Measurements from ENCODE around the gene RAB18. TPM values are rescaled to one million over a fixed set of nuclear protein-coding genes. Genes with fewer than 3 reads are reported as not detected.

Gene RAB18
- total RNA-seq, 1 experiment from 2014 or later, result 68.1 TPM

GRCh38 chr10:27526242-27526641 is 22.1 kb downstream of the RAB18 start:
- no peaks in the 10 kb centered on the region for H3K9me2 ChIP-seq (ENCODE audit: insufficient read depth)
- DNase-seq (ENCODE audit: low read depth, low spot score) (no peak), ATAC-seq (no peak)
- H3K4me2 ChIP-seq (ENCODE audit: low read length), result no peak overlapping the region
- no peak overlapping the region for H2AFZ ChIP-seq (ENCODE audit: low read depth, low read length, poor library complexity, severe bottlenecking)
- no peaks in the 10 kb centered on the region for H3K27me3 ChIP-seq (ENCODE audit: insufficient read depth, low read length)
- peaks cover 95% of the 10 kb centered on the region for H3K79me2 ChIP-seq (ENCODE audit: insufficient read depth, low read length)
- TF ChIP-seq RAD21 (IDR thresholded peaks at IDR 0.05; ENCODE audit: low read depth) (no peak), SRF (IDR thresholded peaks at IDR 0.05; ENCODE audit: low read depth) (no peak)
- no peak overlapping the region for H3K4me3 ChIP-seq (replicated peaks in 1 of 2; ENCODE audit: low read depth in 1 of 2, low read length in 2 of 2)
- intact Hi-C loops (cut with micrococcal nuclease), result no loop called here
- RAD21 ChIA-PET (ENCODE audit: low non-redundant PET in 1 of 2, low total read pairs in 2 of 2, uncharacterized antibody in 2 of 2, unreplicated experiment in 2 of 2), result no interaction called here
- CTCF ChIA-PET, result no interaction called here
- no peak overlapping the region for H3K9ac ChIP-seq (ENCODE audit: low read length)
- H3K4me1 ChIP-seq (ENCODE audit: control insufficient read depth in 1 of 2, insufficient read depth in 2 of 2, low read length in 2 of 2), result no peaks in the 10 kb centered on the region
- H4K20me1 ChIP-seq (ENCODE audit: insufficient read depth), result peaks cover 3% of the 10 kb centered on the region; the same call in 1 of the 2 replicates
- POLR2A ChIA-PET, result no interaction called here
- BruUV-seq (replicated peaks), result no TSS peak
- H3K9me3 ChIP-seq (ENCODE audit: control insufficient read depth in 1 of 2, insufficient read depth in 1 of 2, low read depth in 1 of 2, low read length in 2 of 2), result no peaks in the 10 kb centered on the region
- no peak overlapping the region for H3K27ac ChIP-seq (ENCODE audit: low read depth, low read length)
- H3K36me3 ChIP-seq (ENCODE audit: control insufficient read depth in 1 of 2, insufficient read depth in 2 of 2, low read length in 2 of 2), result no peaks in the 10 kb centered on the region

- ChIA-PET CTCF (no interaction called here), RAD21 (ENCODE audit: low non-redundant PET in 1 of 2, low total read pairs in 2 of 2, uncharacterized antibody in 2 of 2, unreplicated experiment in 2 of 2) (no interaction called here), POLR2A (no interaction called here)
- Histone ChIP-seq H3K27me3 (ENCODE audit: insufficient read depth, low read length) (no peaks in the 10 kb centered on the region), H3K9ac (ENCODE audit: low read length) (no peak overlapping the region), H3K4me3 (replicated peaks in 1 of 2; ENCODE audit: low read depth in 1 of 2, low read length in 2 of 2) (no peak overlapping the region), H3K9me2 (ENCODE audit: insufficient read depth) (no peaks in the 10 kb centered on the region), H3K36me3 (ENCODE audit: control insufficient read depth in 1 of 2, insufficient read depth in 2 of 2, low read length in 2 of 2) (no peaks in the 10 kb centered on the region), H3K79me2 (ENCODE audit: insufficient read depth, low read length) (peaks cover 93% of the 10 kb centered on the region), H4K20me1 (ENCODE audit: insufficient read depth) (peaks cover 1% of the 10 kb centered on the region; the same call in 1 of the 2 replicates), H3K27ac (ENCODE audit: low read depth, low read length) (no peak overlapping the region), H2AFZ (ENCODE audit: low read depth, low read length, poor library complexity, severe bottlenecking) (no peak overlapping the region), H3K9me3 (ENCODE audit: control insufficient read depth in 1 of 2, insufficient read depth in 1 of 2, low read depth in 1 of 2, low read length in 2 of 2) (no peaks in the 10 kb centered on the region), H3K4me2 (ENCODE audit: low read length) (no peak overlapping the region), H3K4me1 (ENCODE audit: control insufficient read depth in 1 of 2, insufficient read depth in 2 of 2, low read length in 2 of 2) (no peaks in the 10 kb centered on the region)
- intact Hi-C loops (cut with micrococcal nuclease), result no loop called here
- DNase-seq (ENCODE audit: low read depth, low spot score), result no peak
- BruUV-seq (replicated peaks), result no TSS peak
- no peak for ATAC-seq
- TF ChIP-seq EGR1 (IDR thresholded peaks at IDR 0.05; ENCODE audit: low read depth), result no peak
- no peak for TF ChIP-seq ZNF274 (IDR thresholded peaks at IDR 0.05; ENCODE audit: low read depth, low read length)
- TF ChIP-seq MAX (IDR thresholded peaks at IDR 0.05), result no peak
- TF ChIP-seq POLR2AphosphoS5 (IDR thresholded peaks at IDR 0.05; ENCODE audit: low read depth, low read length), result no peak
- no peak for TF ChIP-seq POLR2A (IDR thresholded peaks at IDR 0.05; ENCODE audit: borderline replicate concordance, extremely low read depth, insufficient read depth, insufficient read length)
- TF ChIP-seq SP1 (IDR thresholded peaks at IDR 0.05; ENCODE audit: low read depth), result no peak
- TF ChIP-seq CBX3 (IDR thresholded peaks at IDR 0.05; ENCODE audit: low read depth), result no peak
- TF ChIP-seq ATF3 (IDR thresholded peaks at IDR 0.05), result no peak
- TF ChIP-seq EZH2 (IDR thresholded peaks at IDR 0.05), result no peak
- no peak for TF ChIP-seq JUND (IDR thresholded peaks at IDR 0.05)
- TF ChIP-seq REST (IDR thresholded peaks at IDR 0.05; ENCODE audit: low read depth), result no peak
- TF ChIP-seq ZFX (IDR thresholded peaks at IDR 0.05), result no peak
- TF ChIP-seq ZBTB33 (IDR thresholded peaks at IDR 0.05; ENCODE audit: extremely low read depth, insufficient replicate concordance, low read length), result no peak
- no peak for TF ChIP-seq ELF1 (IDR thresholded peaks at IDR 0.05; ENCODE audit: borderline replicate concordance, low read depth)
- no peak for TF ChIP-seq EZH2phosphoT487 (IDR thresholded peaks at IDR 0.05; ENCODE audit: borderline replicate concordance)
Observed at GRCh38 chr10:27527666-27528295, 23.7 kb downstream of the RAB18 start.

Data from HCT116 (cell line).